Body of pancreas (tissue), 4 donors: Measurements from ENCODE around the gene KIRREL1.

Experiments
- POLR2A ChIP-seq, 3 donors: fragments of 450-650 bp; IDR thresholded peaks; one replicate each; pipeline ENCODE4 v1.6.1; 2016; ENCODE audit warnings: antibody characterized with exemption in 3 of 3, mild to moderate bottlenecking in 2 of 3
- TF ChIP-seq, protein P1 (sequence below), 7 experiments: fragments of 450-650 bp in 4 of 7; fragments of 200-600 bp in 3 of 7; sonication (generic) in 3 of 7; IDR thresholded peaks; one replicate each; pipeline ENCODE4 v1.5.1; 2016 to 2019; ENCODE audit warnings: antibody characterized with exemption in 7 of 7

DNA sequence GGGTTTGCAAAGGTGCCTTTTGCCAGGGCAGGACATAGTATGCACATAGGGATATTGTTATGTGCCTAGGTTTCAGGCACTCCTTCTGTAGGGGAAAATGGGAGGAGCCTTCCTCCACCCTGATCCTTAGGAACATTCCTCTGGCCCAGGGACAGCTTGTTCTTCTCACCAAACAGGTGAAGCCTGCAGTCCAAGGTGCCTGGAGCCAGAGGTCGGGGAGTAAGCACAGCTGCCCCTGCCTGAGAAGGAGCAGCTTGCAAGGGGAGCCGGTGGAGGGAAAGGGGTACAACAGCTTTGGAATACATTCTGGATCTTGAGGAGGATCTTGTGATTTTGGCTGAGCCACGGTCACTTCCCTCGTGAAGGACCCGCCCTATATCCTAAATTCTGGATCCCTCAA, 104.8 kb downstream of the KIRREL1 start:
- TF ChIP-seq, protein P1, sequence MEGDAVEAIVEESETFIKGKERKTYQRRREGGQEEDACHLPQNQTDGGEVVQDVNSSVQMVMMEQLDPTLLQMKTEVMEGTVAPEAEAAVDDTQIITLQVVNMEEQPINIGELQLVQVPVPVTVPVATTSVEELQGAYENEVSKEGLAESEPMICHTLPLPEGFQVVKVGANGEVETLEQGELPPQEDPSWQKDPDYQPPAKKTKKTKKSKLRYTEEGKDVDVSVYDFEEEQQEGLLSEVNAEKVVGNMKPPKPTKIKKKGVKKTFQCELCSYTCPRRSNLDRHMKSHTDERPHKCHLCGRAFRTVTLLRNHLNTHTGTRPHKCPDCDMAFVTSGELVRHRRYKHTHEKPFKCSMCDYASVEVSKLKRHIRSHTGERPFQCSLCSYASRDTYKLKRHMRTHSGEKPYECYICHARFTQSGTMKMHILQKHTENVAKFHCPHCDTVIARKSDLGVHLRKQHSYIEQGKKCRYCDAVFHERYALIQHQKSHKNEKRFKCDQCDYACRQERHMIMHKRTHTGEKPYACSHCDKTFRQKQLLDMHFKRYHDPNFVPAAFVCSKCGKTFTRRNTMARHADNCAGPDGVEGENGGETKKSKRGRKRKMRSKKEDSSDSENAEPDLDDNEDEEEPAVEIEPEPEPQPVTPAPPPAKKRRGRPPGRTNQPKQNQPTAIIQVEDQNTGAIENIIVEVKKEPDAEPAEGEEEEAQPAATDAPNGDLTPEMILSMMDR (IDR thresholded peaks at IDR 0.05): no peak
- TF ChIP-seq POLR2A (IDR thresholded peaks at IDR 0.05): no peak
